Measurements from ENCODE around the gene GARIN5A.
A peak's percentile ranks its signal among the peaks of the same experiment; 100 is the strongest.

Gene GARIN5A

DNA sequence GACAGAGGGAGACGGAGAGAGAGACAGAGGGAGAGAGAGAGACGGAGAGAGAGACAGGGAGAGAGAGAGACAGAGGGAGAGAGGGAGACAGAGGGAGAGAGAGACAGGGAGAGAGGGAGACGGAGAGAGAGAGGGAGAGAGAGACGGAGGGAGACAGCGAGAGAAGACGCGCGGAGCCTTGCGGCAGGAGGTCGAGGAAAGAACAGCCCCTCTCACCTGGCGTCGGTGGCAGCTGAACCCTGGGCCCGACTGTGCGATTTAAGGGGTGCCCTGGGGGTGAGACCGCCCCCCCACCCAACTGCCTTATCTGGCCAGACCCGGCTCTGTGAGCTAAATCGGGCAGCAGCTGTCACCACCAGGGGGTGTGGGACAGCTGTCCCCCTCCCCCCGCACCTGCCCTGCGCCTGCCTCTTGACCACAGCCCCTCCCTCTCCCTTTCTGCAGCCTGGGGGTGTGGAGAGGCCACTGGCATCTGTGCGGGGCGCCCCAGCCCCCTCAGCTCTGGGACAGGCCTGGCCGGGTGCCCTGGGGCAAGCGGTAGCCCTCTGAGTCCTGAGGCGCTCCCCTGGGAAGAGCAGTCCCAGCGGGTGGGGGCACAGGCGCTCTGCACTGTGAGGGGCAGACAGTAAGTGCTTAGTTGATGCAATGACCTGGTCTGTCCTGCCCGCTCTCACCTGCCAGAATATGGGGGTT lies 23.6 kb upstream of the GARIN5A start:
- 86% methylated on average over 19 of the region's 27 CpGs for WGBS (ENCODE audit: insufficient coverage)
- no peaks in the 10 kb centered on the region for H3K4me1 ChIP-seq (ENCODE audit: control extremely low read depth in 1 of 4, control insufficient read depth in 4 of 4, insufficient read depth in 4 of 4, low read length in 3 of 4)
- no peaks in the 10 kb centered on the region for H3K27me3 ChIP-seq (replicated peaks in 2 of 5; ENCODE audit: control insufficient read depth in 4 of 5, insufficient read depth in 5 of 5, low read length in 4 of 5)
- CTCF ChIA-PET = interaction anchor here (0.5 kb wide), 1 partner anchor 91 kb away, joined by 3 read pairs; no protein-coding TSS in a partner anchor
- no peaks in the 10 kb centered on the region for H3K9me3 ChIP-seq (ENCODE audit: control extremely low read depth in 1 of 5, control insufficient read depth in 4 of 5, insufficient read depth in 2 of 5, low read depth in 1 of 5, low read length in 4 of 5)
- H3K36me3 ChIP-seq (ENCODE audit: control insufficient read depth in 4 of 4, insufficient read depth in 4 of 4, low read length in 3 of 4) = no peaks in the 10 kb centered on the region
- DNase-seq = peak; percentile 47 to 59 (median 49)
- peak overlapping the region in 1 of 7 experiments; percentile 18 for H3K4me3 ChIP-seq (ENCODE audit: control insufficient read depth in 1 of 7, extremely low read depth in 1 of 7, insufficient read depth in 4 of 7, low read depth in 2 of 7, low read length in 6 of 7)
- POLR2A ChIA-PET = no interaction called here
- H3K27ac ChIP-seq (ENCODE audit: insufficient read depth in 1 of 2, low read depth in 1 of 2, low read length in 2 of 2, poor library complexity in 1 of 2, severe bottlenecking in 2 of 2) = no peak overlapping the region

DNA sequence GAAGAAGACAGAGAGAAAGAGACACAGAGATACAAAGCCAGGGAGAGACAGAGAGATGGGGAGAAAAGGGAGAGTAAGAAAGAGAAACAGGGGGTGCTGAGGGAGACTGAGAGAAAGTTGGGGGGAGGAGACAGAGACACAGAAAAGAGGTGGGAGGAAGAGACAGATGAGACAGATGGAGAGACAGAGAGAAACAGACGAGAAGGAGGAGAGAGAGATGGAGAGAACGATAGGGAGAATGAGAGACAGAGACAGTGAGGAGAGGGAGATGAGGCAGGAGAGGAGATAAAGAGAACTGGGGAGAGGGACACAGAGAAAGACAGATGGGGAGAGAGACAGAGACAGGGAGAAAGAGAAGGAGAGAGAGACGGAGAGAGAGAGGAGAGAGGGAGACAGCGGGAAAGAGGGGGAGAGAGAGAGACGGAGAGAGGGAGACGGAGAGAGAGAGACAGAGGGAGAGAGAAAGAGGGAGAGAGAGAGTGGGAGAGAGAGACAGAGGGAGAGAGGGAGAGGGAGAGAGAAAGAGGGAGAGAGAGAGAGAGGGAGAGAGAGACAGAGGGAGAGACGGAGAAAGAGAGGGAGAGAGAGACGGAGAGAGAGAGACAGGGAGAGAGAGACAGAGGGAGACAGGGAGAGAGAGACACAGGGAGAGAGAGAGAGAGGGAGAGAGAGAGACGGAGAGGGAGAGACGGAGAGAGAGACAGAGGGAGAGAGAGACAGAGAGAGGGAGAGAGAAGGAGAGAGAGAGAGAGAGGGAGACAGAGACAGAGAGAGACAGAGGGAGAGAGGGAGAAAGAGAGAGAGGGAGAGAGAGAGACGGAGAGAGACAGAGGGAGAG lies 21.8 kb upstream of the GARIN5A start:
- Histone ChIP-seq H3K36me3 (ENCODE audit: control insufficient read depth in 4 of 4, insufficient read depth in 4 of 4, low read length in 3 of 4) (no peaks in the 10 kb centered on the region), H3K27ac (ENCODE audit: insufficient read depth in 1 of 2, low read depth in 1 of 2, low read length in 2 of 2, poor library complexity in 1 of 2, severe bottlenecking in 2 of 2) (no peak overlapping the region), H3K9me3 (ENCODE audit: control extremely low read depth in 1 of 5, control insufficient read depth in 4 of 5, insufficient read depth in 2 of 5, low read depth in 1 of 5, low read length in 4 of 5) (no peaks in the 10 kb centered on the region), H3K27me3 (replicated peaks in 2 of 5; ENCODE audit: control insufficient read depth in 4 of 5, insufficient read depth in 5 of 5, low read length in 4 of 5) (no peaks in the 10 kb centered on the region), H3K4me1 (ENCODE audit: control extremely low read depth in 1 of 4, control insufficient read depth in 4 of 4, insufficient read depth in 4 of 4, low read length in 3 of 4) (no peaks in the 10 kb centered on the region), H3K4me3 (ENCODE audit: control insufficient read depth in 1 of 7, extremely low read depth in 1 of 7, insufficient read depth in 4 of 7, low read depth in 2 of 7, low read length in 6 of 7) (no peak overlapping the region)
- 97% methylated on average over 11 of the region's 11 CpGs for WGBS (ENCODE audit: insufficient coverage)
- DNase-seq = no peak
- ChIA-PET CTCF (no interaction called here), POLR2A (no interaction called here)

DNA sequence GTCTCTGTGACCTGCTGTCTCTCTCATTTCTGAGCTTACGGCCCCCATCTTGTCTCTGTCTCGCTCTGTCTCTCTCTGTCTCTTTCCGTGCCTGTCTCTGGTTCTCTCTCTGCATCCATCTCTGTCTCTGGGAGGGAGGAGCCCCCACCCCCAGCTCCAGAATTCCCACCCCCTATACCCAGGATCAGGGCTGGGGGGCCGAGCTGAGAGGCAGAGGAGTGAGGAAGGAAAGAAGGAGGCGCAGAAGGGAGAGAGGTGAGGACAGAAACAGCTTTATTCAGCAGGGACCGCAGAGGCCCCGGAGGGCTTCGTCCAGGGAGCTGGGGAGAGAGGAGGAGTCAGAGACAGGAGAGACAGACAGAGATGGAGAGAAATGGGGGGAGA lies 20.4 kb upstream of the GARIN5A start:
- Histone ChIP-seq H3K36me3 (ENCODE audit: control insufficient read depth in 4 of 4, insufficient read depth in 4 of 4, low read length in 3 of 4) (no peaks in the 10 kb centered on the region), H3K4me3 (ENCODE audit: control insufficient read depth in 1 of 7, extremely low read depth in 1 of 7, insufficient read depth in 4 of 7, low read depth in 2 of 7, low read length in 6 of 7) (no peak overlapping the region), H3K4me1 (ENCODE audit: control extremely low read depth in 1 of 4, control insufficient read depth in 4 of 4, insufficient read depth in 4 of 4, low read length in 3 of 4) (peaks cover 0 to 5% (median 4%) of the 10 kb centered on the region in 4 experiments), H3K27ac (ENCODE audit: insufficient read depth in 1 of 2, low read depth in 1 of 2, low read length in 2 of 2, poor library complexity in 1 of 2, severe bottlenecking in 2 of 2) (no peak overlapping the region), H3K27me3 (replicated peaks in 2 of 5; ENCODE audit: control insufficient read depth in 4 of 5, insufficient read depth in 5 of 5, low read length in 4 of 5) (no peaks in the 10 kb centered on the region), H3K9me3 (ENCODE audit: control extremely low read depth in 1 of 5, control insufficient read depth in 4 of 5, insufficient read depth in 2 of 5, low read depth in 1 of 5, low read length in 4 of 5) (no peaks in the 10 kb centered on the region)
- DNase-seq = no peak
- 97% methylated on average over 5 of the region's 8 CpGs for WGBS (ENCODE audit: insufficient coverage)
- ChIA-PET CTCF (interaction anchor here (1.0 kb wide), 1 partner anchor 13 kb away, joined by 4 read pairs; no protein-coding TSS in a partner anchor), POLR2A (no interaction called here)

GRCh38 chr19:50496189-50497021 lies 19.8 kb upstream of the GARIN5A start:
- POLR2A ChIA-PET = no interaction called here
- no peak for DNase-seq
- Histone ChIP-seq H3K27me3 (replicated peaks in 2 of 5; ENCODE audit: control insufficient read depth in 4 of 5, insufficient read depth in 5 of 5, low read length in 4 of 5) (no peaks in the 10 kb centered on the region), H3K9me3 (ENCODE audit: control extremely low read depth in 1 of 5, control insufficient read depth in 4 of 5, insufficient read depth in 2 of 5, low read depth in 1 of 5, low read length in 4 of 5) (no peaks in the 10 kb centered on the region), H3K4me1 (ENCODE audit: control extremely low read depth in 1 of 4, control insufficient read depth in 4 of 4, insufficient read depth in 4 of 4, low read length in 3 of 4) (peaks cover 0 to 11% (median 10%) of the 10 kb centered on the region in 4 experiments), H3K36me3 (ENCODE audit: control insufficient read depth in 4 of 4, insufficient read depth in 4 of 4, low read length in 3 of 4) (no peaks in the 10 kb centered on the region), H3K27ac (ENCODE audit: insufficient read depth in 1 of 2, low read depth in 1 of 2, low read length in 2 of 2, poor library complexity in 1 of 2, severe bottlenecking in 2 of 2) (no peak overlapping the region), H3K4me3 (ENCODE audit: control insufficient read depth in 1 of 7, extremely low read depth in 1 of 7, insufficient read depth in 4 of 7, low read depth in 2 of 7, low read length in 6 of 7) (no peak overlapping the region)
- WGBS (ENCODE audit: insufficient coverage) = 95% methylated on average over 19 of the region's 30 CpGs
- CTCF ChIA-PET = interaction anchor here (1.0 kb wide), 1 partner anchor 13 kb away, joined by 4 read pairs; no protein-coding TSS in a partner anchor

- ChIA-PET POLR2A (no interaction called here), CTCF (no interaction called here)
- Histone ChIP-seq H3K4me1 (ENCODE audit: control extremely low read depth in 1 of 4, control insufficient read depth in 4 of 4, insufficient read depth in 4 of 4, low read length in 3 of 4) (peaks cover 0 to 11% (median 10%) of the 10 kb centered on the region in 4 experiments), H3K27me3 (replicated peaks in 2 of 5; ENCODE audit: control insufficient read depth in 4 of 5, insufficient read depth in 5 of 5, low read length in 4 of 5) (no peaks in the 10 kb centered on the region), H3K4me3 (ENCODE audit: control insufficient read depth in 1 of 7, extremely low read depth in 1 of 7, insufficient read depth in 4 of 7, low read depth in 2 of 7, low read length in 6 of 7) (no peak overlapping the region), H3K36me3 (ENCODE audit: control insufficient read depth in 4 of 4, insufficient read depth in 4 of 4, low read length in 3 of 4) (peaks cover 0 to 3% (median 0%) of the 10 kb centered on the region in 4 experiments), H3K9me3 (ENCODE audit: control extremely low read depth in 1 of 5, control insufficient read depth in 4 of 5, insufficient read depth in 2 of 5, low read depth in 1 of 5, low read length in 4 of 5) (no peaks in the 10 kb centered on the region), H3K27ac (ENCODE audit: insufficient read depth in 1 of 2, low read depth in 1 of 2, low read length in 2 of 2, poor library complexity in 1 of 2, severe bottlenecking in 2 of 2) (no peak overlapping the region)
- DNase-seq = no peak
- 97% methylated on average over 5 of the region's 5 CpGs for WGBS (ENCODE audit: insufficient coverage)
Measured at GRCh38 chr19:50495020-50495531, 18.4 kb upstream of the GARIN5A start.

GRCh38 chr19:50494186-50495019 lies 17.8 kb upstream of the GARIN5A start:
- H3K27ac ChIP-seq (ENCODE audit: insufficient read depth in 1 of 2, low read depth in 1 of 2, low read length in 2 of 2, poor library complexity in 1 of 2, severe bottlenecking in 2 of 2) = no peak overlapping the region
- peaks cover 0 to 3% (median 0%) of the 10 kb centered on the region in 4 experiments for H3K36me3 ChIP-seq (ENCODE audit: control insufficient read depth in 4 of 4, insufficient read depth in 4 of 4, low read length in 3 of 4)
- no peak overlapping the region for H3K4me3 ChIP-seq (ENCODE audit: control insufficient read depth in 1 of 7, extremely low read depth in 1 of 7, insufficient read depth in 4 of 7, low read depth in 2 of 7, low read length in 6 of 7)
- ChIA-PET CTCF (no interaction called here), POLR2A (no interaction called here)
- no peaks in the 10 kb centered on the region for H3K9me3 ChIP-seq (ENCODE audit: control extremely low read depth in 1 of 5, control insufficient read depth in 4 of 5, insufficient read depth in 2 of 5, low read depth in 1 of 5, low read length in 4 of 5)
- no peak for DNase-seq
- H3K27me3 ChIP-seq (replicated peaks in 2 of 5; ENCODE audit: control insufficient read depth in 4 of 5, insufficient read depth in 5 of 5, low read length in 4 of 5) = no peaks in the 10 kb centered on the region
- 100% methylated on average over 2 of the region's 7 CpGs for WGBS (ENCODE audit: insufficient coverage)
- H3K4me1 ChIP-seq (ENCODE audit: control extremely low read depth in 1 of 4, control insufficient read depth in 4 of 4, insufficient read depth in 4 of 4, low read length in 3 of 4) = peaks cover 0 to 11% (median 10%) of the 10 kb centered on the region in 4 experiments
